ENCODE data around the gene ITGAE. TPM values are rescaled to one million over a fixed set of nuclear protein-coding genes. Genes with fewer than 3 reads are reported as not detected.
A peak's percentile ranks its signal among the peaks of the same experiment; 100 is the strongest.

Gene ITGAE
- total and polyA plus RNA-seq, 2 experiments from 2014 or later = 23.3 to 80.3 TPM

DNA sequence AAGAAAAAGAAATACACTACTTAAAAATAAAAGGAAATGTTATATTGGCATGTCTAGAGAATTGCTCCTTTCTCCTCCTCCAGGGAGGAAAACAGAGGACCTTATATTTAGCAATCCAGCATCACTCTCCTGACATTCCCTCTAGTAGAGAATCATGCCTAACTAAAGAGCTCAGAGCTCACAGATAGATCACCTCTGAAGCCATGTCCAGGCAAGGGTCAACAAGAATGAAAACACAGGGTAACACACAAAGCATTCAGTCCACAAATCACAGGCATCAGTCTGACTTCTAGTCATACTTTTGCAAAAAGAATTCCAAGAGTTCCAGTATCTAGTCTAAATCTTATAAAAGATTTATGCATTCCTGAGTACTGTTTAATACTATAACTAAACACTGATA, 81.7 kb downstream of the ITGAE start:
- Histone ChIP-seq H2AFZ (no peak overlapping the region), H3K9me3 (ENCODE audit: low read depth) (no peaks in the 10 kb centered on the region), H3K27ac (peak overlapping the region; percentile 59), H3K9me2 (ENCODE audit: insufficient read depth) (no peaks in the 10 kb centered on the region), H3F3A (ENCODE audit: insufficient read depth) (peaks cover 19% of the 10 kb centered on the region; the same call in 1 of the 2 replicates), H3K4me1 (ENCODE audit: insufficient read depth) (peaks cover 30% of the 10 kb centered on the region), H3K9ac (no peak overlapping the region; the same call in 1 of the 2 replicates), H3K36me3 (ENCODE audit: low read depth) (peaks cover 41% of the 10 kb centered on the region), H3K27me3 (replicated peaks; ENCODE audit: insufficient read depth) (no peaks in the 10 kb centered on the region), H4K20me1 (ENCODE audit: insufficient read depth) (no peaks in the 10 kb centered on the region), H3K79me2 (ENCODE audit: insufficient read depth) (peaks cover 38% of the 10 kb centered on the region), H3K4me3 (no peak overlapping the region), H3K4me2 (ENCODE audit: unreplicated experiment) (peak overlapping the region; percentile 70)
- in situ Hi-C loops (cut with MboI) = no loop called here
- DNase-seq = peak; percentile 24
- TF ChIP-seq EZH2 (IDR thresholded peaks at IDR 0.05; ENCODE audit: insufficient read depth, poor library complexity, severe bottlenecking) (no peak), EZH2phosphoT487 (IDR thresholded peaks at IDR 0.05; ENCODE audit: insufficient read depth, low read depth) (no peak)

DNA sequence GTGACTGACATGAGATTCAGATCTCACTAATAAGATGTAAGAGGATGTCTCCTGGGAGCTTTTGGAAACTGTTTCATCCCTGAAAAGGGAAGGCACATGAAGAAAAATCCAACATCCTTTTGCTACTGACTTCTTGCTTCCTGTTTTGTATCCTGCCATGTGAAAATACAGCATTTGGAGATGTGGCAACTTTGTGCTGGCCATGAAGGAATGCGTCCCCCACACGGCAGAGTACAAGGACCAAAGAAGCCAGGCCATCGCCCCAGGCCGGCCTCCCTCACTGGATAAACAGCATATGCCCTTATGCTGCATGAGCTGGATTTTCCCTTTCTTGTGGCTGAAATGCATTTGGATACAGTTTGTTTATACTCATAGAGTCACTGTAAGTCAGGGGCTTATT, 82.8 kb downstream of the ITGAE start:
- no peaks in the 10 kb centered on the region for H4K20me1 ChIP-seq (ENCODE audit: insufficient read depth)
- DNase-seq = no peak
- WGBS, 2 experiments (ENCODE audit: low coverage in 1 of 2, low lambda C conversion rate in 2 of 2, missing lambda C conversion rate in 2 of 2) = 93% methylated on average over 4 of the region's 4 CpGs
- no peak overlapping the region for H2AFZ ChIP-seq
- H3K27ac ChIP-seq = no peak overlapping the region
- H3K4me2 ChIP-seq (ENCODE audit: unreplicated experiment) = no peak overlapping the region
- H3K9ac ChIP-seq = no peak overlapping the region
- H3K27me3 ChIP-seq (replicated peaks; ENCODE audit: insufficient read depth) = no peaks in the 10 kb centered on the region
- peaks cover 19% of the 10 kb centered on the region; the same call in 1 of the 2 replicates for H3F3A ChIP-seq (ENCODE audit: insufficient read depth)
- no peak for TF ChIP-seq EZH2phosphoT487 (IDR thresholded peaks at IDR 0.05; ENCODE audit: insufficient read depth, low read depth)
- no peak for TF ChIP-seq EZH2 (IDR thresholded peaks at IDR 0.05; ENCODE audit: insufficient read depth, poor library complexity, severe bottlenecking)
- H3K9me3 ChIP-seq (ENCODE audit: low read depth) = no peaks in the 10 kb centered on the region
- H3K36me3 ChIP-seq (ENCODE audit: low read depth) = peaks cover 41% of the 10 kb centered on the region
- H3K9me2 ChIP-seq (ENCODE audit: insufficient read depth) = no peaks in the 10 kb centered on the region
- in situ Hi-C loops (cut with MboI) = no loop called here
- peaks cover 33% of the 10 kb centered on the region for H3K79me2 ChIP-seq (ENCODE audit: insufficient read depth)
- no peak overlapping the region for H3K4me3 ChIP-seq
- H3K4me1 ChIP-seq (ENCODE audit: insufficient read depth) = peaks cover 30% of the 10 kb centered on the region

DNA sequence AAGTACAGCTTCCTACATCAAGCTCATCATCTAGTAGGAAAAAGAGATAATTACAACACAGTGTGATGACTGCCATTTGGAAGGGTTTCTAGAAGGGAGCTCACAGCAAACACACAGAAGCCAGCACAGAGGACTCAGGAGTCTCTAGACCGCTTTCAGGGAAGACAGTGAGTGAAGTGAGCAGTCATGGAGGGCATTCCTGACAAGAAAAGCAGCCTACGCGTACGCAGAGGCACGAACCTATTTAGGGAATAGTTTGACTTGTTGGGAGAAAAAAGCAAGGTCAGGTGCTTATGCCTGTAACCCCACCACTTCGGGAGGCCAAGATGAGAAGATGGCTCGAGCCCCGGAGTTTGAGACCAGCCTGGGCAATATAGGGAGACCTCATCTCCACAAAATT, 85.7 kb downstream of the ITGAE start:
- no peaks in the 10 kb centered on the region for H3K9me2 ChIP-seq (ENCODE audit: insufficient read depth)
- peaks cover 13% of the 10 kb centered on the region; the same call in 1 of the 2 replicates for H3K79me2 ChIP-seq (ENCODE audit: insufficient read depth)
- no peaks in the 10 kb centered on the region for H3K9me3 ChIP-seq (ENCODE audit: low read depth)
- no peak overlapping the region for H3K27ac ChIP-seq
- H3K27me3 ChIP-seq (replicated peaks; ENCODE audit: insufficient read depth) = no peaks in the 10 kb centered on the region
- in situ Hi-C loops (cut with MboI) = no loop called here
- H3K9ac ChIP-seq = no peak overlapping the region
- H3K36me3 ChIP-seq (ENCODE audit: low read depth) = peaks cover 41% of the 10 kb centered on the region
- H2AFZ ChIP-seq = no peak overlapping the region
- no peak for DNase-seq
- 88 to 97% methylated on average over 8 of the region's 8 CpGs for whole genome bisulfite sequencing, 2 experiments (ENCODE audit: low coverage in 1 of 2, low lambda C conversion rate in 2 of 2, missing lambda C conversion rate in 2 of 2)
- no peak overlapping the region for H3K4me2 ChIP-seq (ENCODE audit: unreplicated experiment)
- TF ChIP-seq EZH2 (IDR thresholded peaks at IDR 0.05; ENCODE audit: insufficient read depth, poor library complexity, severe bottlenecking) (no peak), EZH2phosphoT487 (IDR thresholded peaks at IDR 0.05; ENCODE audit: insufficient read depth, low read depth) (no peak)
- peaks cover 12% of the 10 kb centered on the region; the same call in 1 of the 2 replicates for H3F3A ChIP-seq (ENCODE audit: insufficient read depth)
- H3K4me3 ChIP-seq = no peak overlapping the region
- H3K4me1 ChIP-seq (ENCODE audit: insufficient read depth) = peaks cover 16% of the 10 kb centered on the region
- H4K20me1 ChIP-seq (ENCODE audit: insufficient read depth) = no peaks in the 10 kb centered on the region

DNA sequence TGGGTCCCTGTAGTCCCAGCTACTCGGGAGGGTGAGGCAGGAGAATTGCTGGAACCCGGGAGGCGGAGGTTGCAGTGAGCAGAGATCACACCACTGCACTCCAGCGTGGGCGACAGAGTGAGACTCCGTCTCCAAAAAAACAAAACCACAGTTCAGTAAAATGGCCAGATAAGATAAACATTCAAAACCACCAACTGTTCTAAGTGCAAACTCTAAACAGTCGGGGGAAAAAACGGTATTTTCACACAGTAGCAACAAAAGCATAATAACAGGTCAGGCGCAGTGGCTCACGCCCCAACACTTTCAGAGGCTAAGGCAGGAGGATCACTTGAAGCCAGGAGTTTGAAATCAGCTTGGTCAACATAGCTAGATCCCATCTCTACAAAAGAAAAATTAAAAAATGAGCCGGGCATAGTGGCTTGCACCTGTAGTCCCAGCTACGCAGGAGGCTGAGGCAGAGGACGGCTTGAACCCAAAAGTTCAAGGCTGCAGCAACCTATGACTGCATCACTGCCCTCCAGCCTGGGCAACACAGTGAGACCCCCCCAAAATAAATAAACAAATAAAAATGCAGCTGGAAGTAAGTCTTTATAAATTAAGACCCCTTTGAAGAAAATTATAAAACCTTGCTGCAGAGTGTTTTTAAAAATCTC, 88.1 kb downstream of the ITGAE start:
- Histone ChIP-seq H3K27me3 (replicated peaks; ENCODE audit: insufficient read depth) (no peaks in the 10 kb centered on the region), H2AFZ (no peak overlapping the region), H4K20me1 (ENCODE audit: insufficient read depth) (no peaks in the 10 kb centered on the region), H3K9ac (no peak overlapping the region), H3K36me3 (ENCODE audit: low read depth) (peaks cover 32% of the 10 kb centered on the region), H3K9me3 (ENCODE audit: low read depth) (no peaks in the 10 kb centered on the region), H3K4me2 (ENCODE audit: unreplicated experiment) (no peak overlapping the region), H3K79me2 (ENCODE audit: insufficient read depth) (0 out of 2 replicates have a peak, but pooled peaks cover 3% of the 10 kb centered on the region), H3K9me2 (ENCODE audit: insufficient read depth) (no peaks in the 10 kb centered on the region), H3K4me3 (no peak overlapping the region), H3F3A (ENCODE audit: insufficient read depth) (no peaks in the 10 kb centered on the region), H3K4me1 (ENCODE audit: insufficient read depth) (no peaks in the 10 kb centered on the region), H3K27ac (no peak overlapping the region)
- in situ Hi-C loops (cut with MboI) = no loop called here
- DNase-seq = no peak
- no peak for TF ChIP-seq EZH2 (IDR thresholded peaks at IDR 0.05; ENCODE audit: insufficient read depth, poor library complexity, severe bottlenecking)
- no peak for TF ChIP-seq EZH2phosphoT487 (IDR thresholded peaks at IDR 0.05; ENCODE audit: insufficient read depth, low read depth)
- 88% methylated on average over 13 of the region's 13 CpGs for WGBS, 2 experiments (ENCODE audit: low coverage in 1 of 2, low lambda C conversion rate in 2 of 2, missing lambda C conversion rate in 2 of 2)
